Measurements from ENCODE around the gene MRAS. TPM values are rescaled to one million over a fixed set of nuclear protein-coding genes. Genes with fewer than 3 reads are reported as not detected.

Gene MRAS
- total and polyA plus RNA-seq, 2 of the 13 experiments (the other 11 are each of a cell fraction or from before 2014, with no cell fraction given), result 8.8 to 36.2 TPM

GRCh38 chr3:138417559-138417982 is 69.2 kb downstream of the MRAS start (continued):
- TF ChIP-seq CTCF (CRISPR knock-in tag; IDR thresholded peaks at IDR 0.05) (peak; percentile 93), CEBPB (IDR thresholded peaks at IDR 0.05; ENCODE audit: borderline replicate concordance, low read depth, low read length) (no peak), SMC3 (IDR thresholded peaks at IDR 0.05; ENCODE audit: low read length) (peak; percentile 91), ZNF580 (CRISPR knock-in tag; IDR thresholded peaks at IDR 0.05; ENCODE audit: borderline replicate concordance, low read depth) (0 out of 2 replicates have a peak, but pooled peaks have one; percentile 26), POGZ (CRISPR knock-in tag; IDR thresholded peaks at IDR 0.05) (no peak), ZNF564 (CRISPR knock-in tag; IDR thresholded peaks at IDR 0.05) (no peak), HCFC1 (IDR thresholded peaks at IDR 0.05; ENCODE audit: low read depth, low read length) (no peak), TFE3 (CRISPR knock-in tag; IDR thresholded peaks at IDR 0.05) (no peak), MAFK (conservative IDR thresholded peaks at IDR 0.05 in 1 of 2, IDR thresholded peaks at IDR 0.05 in 1 of 2; ENCODE audit: low read length in 2 of 2) (peak; percentile 71 to 79), FLYWCH1 (CRISPR knock-in tag; IDR thresholded peaks at IDR 0.05) (no peak), NBN (conservative IDR thresholded peaks at IDR 0.05) (no peak), STAG1 (CRISPR knock-in tag; IDR thresholded peaks at IDR 0.05) (peak; percentile 83), UBTF (CRISPR knock-in tag; IDR thresholded peaks at IDR 0.05) (no peak), NKX3-1 (CRISPR knock-in tag; IDR thresholded peaks at IDR 0.05) (no peak), ZBTB1 (CRISPR knock-in tag; IDR thresholded peaks at IDR 0.05; ENCODE audit: borderline replicate concordance) (no peak), GLI4 (CRISPR knock-in tag; IDR thresholded peaks at IDR 0.05; ENCODE audit: borderline replicate concordance) (no peak), ETV6 (CRISPR knock-in tag; conservative IDR thresholded peaks at IDR 0.05) (no peak), REL (CRISPR knock-in tag; conservative IDR thresholded peaks at IDR 0.05) (no peak), SALL1 (CRISPR knock-in tag; IDR thresholded peaks at IDR 0.05) (0 out of 2 replicates have a peak, but pooled peaks have one; percentile 6), NR2F2 (IDR thresholded peaks at IDR 0.05; ENCODE audit: borderline replicate concordance, low read depth) (no peak), ZC3H13 (CRISPR knock-in tag; IDR thresholded peaks at IDR 0.05) (no peak), RAD21 (CRISPR knock-in tag; IDR thresholded peaks at IDR 0.05) (peak; percentile 86), NFIC (IDR thresholded peaks at IDR 0.05; ENCODE audit: low read length) (no peak), NPAS2 (CRISPR knock-in tag; IDR thresholded peaks at IDR 0.05; ENCODE audit: borderline replicate concordance) (no peak), ATF5 (CRISPR knock-in tag; IDR thresholded peaks at IDR 0.05; ENCODE audit: low read depth) (no peak), ZNF572 (CRISPR knock-in tag; IDR thresholded peaks at IDR 0.05) (no peak), ZBTB21 (CRISPR knock-in tag; IDR thresholded peaks at IDR 0.05) (no peak), TEAD3 (CRISPR knock-in tag; optimal IDR thresholded peaks at IDR 0.05; ENCODE audit: borderline replicate concordance) (peak; percentile 19)
